Epithelial cell of esophagus (primary cell): ENCODE results near the gene CSF1R.

Experiments
- DNase-seq: peaks from one replicate; pipeline ENCODE4 v3.0.0; 2010; ENCODE audit warnings: low read depth
- H3K4me3 ChIP-seq: 2 replicates; pipeline ENCODE4 v1.5.1; 2011; ENCODE audit warnings: mild to moderate bottlenecking, low read length, control low read depth
- CTCF ChIP-seq: IDR thresholded peaks from 2 replicates; pipeline ENCODE4 v1.5.1; 2011; ENCODE audit warnings: low read depth, mild to moderate bottlenecking, low read length, control low read depth, inconsistent platforms; ENCODE audit not compliant: insufficient read depth; ENCODE audit errors: missing control alignments

The CSF1R gene

GRCh38 chr5:150015415-150015814 is 70.9 kb downstream of the CSF1R start:
- H3K4me3 ChIP-seq = no peak overlapping the region
- TF ChIP-seq CTCF = no peak

GRCh38 chr5:150014456-150014855 is 71.9 kb downstream of the CSF1R start:
- no peak for TF ChIP-seq CTCF
- DNase-seq = no peak
- H3K4me3 ChIP-seq = no peak overlapping the region

More at GRCh38 chr5:150015415-150015814, 70.9 kb downstream of the CSF1R start:
- DNase-seq = no peak

GRCh38 chr5:150013931-150014330 is 72.4 kb downstream of the CSF1R start:
- TF ChIP-seq CTCF = no peak
- H3K4me3 ChIP-seq = no peak overlapping the region
- DNase-seq = no peak

GRCh38 chr5:150009671-150010387 is 76.5 kb downstream of the CSF1R start:
- no peak for TF ChIP-seq CTCF
- H3K4me3 ChIP-seq = no peak overlapping the region
- DNase-seq = no peak

- no peak for TF ChIP-seq CTCF
- no peak for DNase-seq
- no peak overlapping the region for H3K4me3 ChIP-seq
Measured at GRCh38 chr5:150007050-150007449, 79.3 kb downstream of the CSF1R start.

- H3K4me3 ChIP-seq = no peak overlapping the region
Measured at GRCh38 chr5:150006318-150006717, 80.0 kb downstream of the CSF1R start.

More at GRCh38 chr5:150006318-150006717, 80.0 kb downstream of the CSF1R start:
- no peak for TF ChIP-seq CTCF
- no peak for DNase-seq
